ENCODE results near the gene GCLM.
"Not testable (repeated sequence)": the region's sequence is repeated elsewhere in the genome, so short reads cannot be mapped to it uniquely, and the experiment has no call there.

GCLM gene

GRCh38 chr1:93882269-93882668 lies 27.0 kb downstream of the GCLM start:
- DNase-seq = no peak

GRCh38 chr1:93880731-93881130 lies 28.5 kb downstream of the GCLM start:
- no peak for DNase-seq

- DNase-seq = peak; percentile 88
Observed at GRCh38 chr1:93878889-93879586, 30.2 kb downstream of the GCLM start, which contains the start of gene DNTTIP2. Gene DNTTIP2 (minus strand): TSS chr1:93879206. CDS start chr1:93879148, 58 bp downstream.

- DNase-seq = peak; percentile 48
Observed at GRCh38 chr1:93878501-93878888, 30.7 kb downstream of the GCLM start.

- DNase-seq = no peak
Observed at GRCh38 chr1:93877529-93877928, 31.7 kb downstream of the GCLM start.

- no peak for DNase-seq
Observed at GRCh38 chr1:93876244-93876643, 33.0 kb downstream of the GCLM start.

- DNase-seq = no peak
Observed at GRCh38 chr1:93874025-93874651, 35.1 kb downstream of the GCLM start.

- no peak for DNase-seq
Observed at GRCh38 chr1:93871366-93871765, 37.9 kb downstream of the GCLM start.

GRCh38 chr1:93869653-93870052 lies 39.6 kb downstream of the GCLM start:
- no peak for DNase-seq

- DNase-seq = not testable (repeated sequence)
Observed at GRCh38 chr1:93868492-93868891, 40.7 kb downstream of the GCLM start.

GRCh38 chr1:93865253-93865652 lies 44.0 kb downstream of the GCLM start:
- no peak for DNase-seq

GRCh38 chr1:93864175-93864574 lies 45.1 kb downstream of the GCLM start:
- DNase-seq = no peak

GRCh38 chr1:93857653-93858052 lies 51.6 kb downstream of the GCLM start:
- DNase-seq = not testable (repeated sequence)

- not testable (repeated sequence) for DNase-seq
Observed at GRCh38 chr1:93855983-93856382, 53.2 kb downstream of the GCLM start.

- DNase-seq = no peak
Observed at GRCh38 chr1:93853940-93854339, 55.3 kb downstream of the GCLM start.

- DNase-seq = peak; percentile 5
Observed at GRCh38 chr1:93851878-93852277, 57.4 kb downstream of the GCLM start.

GRCh38 chr1:93851327-93851712 lies 57.9 kb downstream of the GCLM start:
- peak; percentile 9 for DNase-seq

GRCh38 chr1:93850687-93851326 lies 58.4 kb downstream of the GCLM start:
- DNase-seq = peak; percentile 53

- no peak for DNase-seq
Observed at GRCh38 chr1:93848350-93848883, 60.8 kb downstream of the GCLM start.

- DNase-seq = peak; percentile 55
Observed at GRCh38 chr1:93847811-93848288, 61.4 kb downstream of the GCLM start.

GRCh38 chr1:93846992-93847810 lies 62.0 kb downstream of the GCLM start:
- DNase-seq = peak; percentile 83

GRCh38 chr1:93846206-93846991 lies 62.8 kb downstream of the GCLM start:
- DNase-seq = peak; percentile 85
